Activated CD8-positive, alpha-beta memory T cell treated with anti-CD3 and anti-CD28 coated beads for 36 hours (primary cell): Measurements from ENCODE around the gene KLHL7. TPM values are rescaled to one million over a fixed set of nuclear protein-coding genes. Genes with fewer than 3 reads are reported as not detected.
"Not testable (repeated sequence)": the region's sequence is repeated elsewhere in the genome, so short reads cannot be mapped to it uniquely, and the experiment has no call there.

Source experiments
- CTCF ChIA-PET: fragments of 350-600 bp; sonication (Branson Sonifier 250); formaldehyde crosslinking; loops from one replicate; lab custom pipeline; 2021; ENCODE audit warnings: antibody characterized with exemption; lab: Charles Lee
- POLR2A ChIA-PET: fragments of 350-600 bp; sonication (Branson Sonifier 250); formaldehyde crosslinking; loops from one replicate; lab custom pipeline; 2021; ENCODE audit warnings: antibody characterized with exemption; lab: Charles Lee
- total RNA-seq, 2 experiments: library from RNA; stranded (reverse); gene quantifications; one replicate each; pipeline ENCODE4 v1.2.3, GENCODE V29; 2021

KLHL7 gene
- total RNA-seq, 2 experiments from 2014 or later, result 19.3 to 19.5 TPM

- ChIA-PET POLR2A (no interaction called here), CTCF (no interaction called here)
Measured at GRCh38 chr7:23207021-23207420, 101.4 kb downstream of the KLHL7 start.

- ChIA-PET CTCF (no interaction called here), POLR2A (no interaction called here)
Measured at GRCh38 chr7:23207884-23208283, 102.3 kb downstream of the KLHL7 start.

GRCh38 chr7:23208316-23208715 lies 102.7 kb downstream of the KLHL7 start:
- CTCF ChIA-PET, result no interaction called here
- POLR2A ChIA-PET, result no interaction called here

- POLR2A ChIA-PET, result no interaction called here
- CTCF ChIA-PET, result no interaction called here
Measured at GRCh38 chr7:23210506-23210905, 104.9 kb downstream of the KLHL7 start.

GRCh38 chr7:23211589-23211988 lies 106.0 kb downstream of the KLHL7 start:
- ChIA-PET CTCF (no interaction called here), POLR2A (no interaction called here)

- POLR2A ChIA-PET, result no interaction called here
- CTCF ChIA-PET, result no interaction called here
Measured at GRCh38 chr7:23212395-23212794, 106.8 kb downstream of the KLHL7 start.

GRCh38 chr7:23212841-23213240 lies 107.3 kb downstream of the KLHL7 start:
- CTCF ChIA-PET, result no interaction called here
- POLR2A ChIA-PET, result no interaction called here

GRCh38 chr7:23213755-23214154 lies 108.2 kb downstream of the KLHL7 start:
- ChIA-PET CTCF (no interaction called here), POLR2A (no interaction called here)

- ChIA-PET POLR2A (no interaction called here), CTCF (no interaction called here)
Measured at GRCh38 chr7:23214423-23214822, 108.8 kb downstream of the KLHL7 start.

GRCh38 chr7:23214938-23215337 lies 109.4 kb downstream of the KLHL7 start:
- ChIA-PET POLR2A (no interaction called here), CTCF (no interaction called here)

- CTCF ChIA-PET, result interaction anchor here (0.7 kb wide), 1 partner anchor 11 kb away, joined by 3 read pairs; no protein-coding TSS in a partner anchor
- POLR2A ChIA-PET, result no interaction called here
Measured at GRCh38 chr7:23216021-23216420, 110.4 kb downstream of the KLHL7 start.

- ChIA-PET CTCF (no interaction called here), POLR2A (no interaction called here)
Measured at GRCh38 chr7:23218196-23218595, 112.6 kb downstream of the KLHL7 start.

GRCh38 chr7:23220690-23221305 lies 115.2 kb downstream of the KLHL7 start:
- CTCF ChIA-PET, result interaction anchor here (0.6 kb wide), 1 partner anchor 162 kb away, joined by 3 read pairs; no protein-coding TSS in a partner anchor
- POLR2A ChIA-PET, result no interaction called here

- CTCF ChIA-PET, result no interaction called here
- POLR2A ChIA-PET, result no interaction called here
Measured at GRCh38 chr7:23222439-23223030, 117.0 kb downstream of the KLHL7 start.

GRCh38 chr7:23224364-23224763 lies 118.8 kb downstream of the KLHL7 start:
- CTCF ChIA-PET, POLR2A ChIA-PET: not testable (repeated sequence)

- ChIA-PET CTCF (interaction anchor here (0.6 to 1.2 kb wide), 2 partner anchors 11 to 1558 kb away, joined by 3 read pairs; no protein-coding TSS in a partner anchor), POLR2A (no interaction called here)
Measured at GRCh38 chr7:23226844-23227450, 121.4 kb downstream of the KLHL7 start.

Other genes with a start within 250 kb of the KLHL7 start
- 10 to 100 TPM; 27.8 to 28.0 TPM for gene HYCC1, start 91.7 kb upstream of the KLHL7 start, total RNA-seq
- 10 to 100 TPM; 43.7 to 45.4 TPM for gene NUP42, start 76.3 kb downstream of the KLHL7 start, total RNA-seq
- gene GPNMB, start 141.0 kb downstream of the KLHL7 start, total RNA-seq, result under 1 TPM; 0.40 to 0.72 TPM
- gene MALSU1, start 193.6 kb downstream of the KLHL7 start, total RNA-seq, result 100 to 1,000 TPM; 104 to 105 TPM